Activated naive CD4-positive, alpha-beta T cell treated with Interleukin-2 at 50 U/mL for 16 hours (primary cell): ENCODE data around the gene KLHL25.
A peak's percentile ranks its signal among the peaks of the same experiment; 100 is the strongest.
"Not testable (repeated sequence)": the region's sequence is repeated elsewhere in the genome, so short reads cannot be mapped to it uniquely, and the experiment has no call there.

Source experiments
- DNase-seq: peaks from one replicate; pipeline ENCODE4 v3.0.0-alpha.2; 2020

The KLHL25 gene, protein sequence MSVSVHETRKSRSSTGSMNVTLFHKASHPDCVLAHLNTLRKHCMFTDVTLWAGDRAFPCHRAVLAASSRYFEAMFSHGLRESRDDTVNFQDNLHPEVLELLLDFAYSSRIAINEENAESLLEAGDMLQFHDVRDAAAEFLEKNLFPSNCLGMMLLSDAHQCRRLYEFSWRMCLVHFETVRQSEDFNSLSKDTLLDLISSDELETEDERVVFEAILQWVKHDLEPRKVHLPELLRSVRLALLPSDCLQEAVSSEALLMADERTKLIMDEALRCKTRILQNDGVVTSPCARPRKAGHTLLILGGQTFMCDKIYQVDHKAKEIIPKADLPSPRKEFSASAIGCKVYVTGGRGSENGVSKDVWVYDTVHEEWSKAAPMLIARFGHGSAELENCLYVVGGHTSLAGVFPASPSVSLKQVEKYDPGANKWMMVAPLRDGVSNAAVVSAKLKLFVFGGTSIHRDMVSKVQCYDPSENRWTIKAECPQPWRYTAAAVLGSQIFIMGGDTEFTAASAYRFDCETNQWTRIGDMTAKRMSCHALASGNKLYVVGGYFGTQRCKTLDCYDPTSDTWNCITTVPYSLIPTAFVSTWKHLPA

DNA sequence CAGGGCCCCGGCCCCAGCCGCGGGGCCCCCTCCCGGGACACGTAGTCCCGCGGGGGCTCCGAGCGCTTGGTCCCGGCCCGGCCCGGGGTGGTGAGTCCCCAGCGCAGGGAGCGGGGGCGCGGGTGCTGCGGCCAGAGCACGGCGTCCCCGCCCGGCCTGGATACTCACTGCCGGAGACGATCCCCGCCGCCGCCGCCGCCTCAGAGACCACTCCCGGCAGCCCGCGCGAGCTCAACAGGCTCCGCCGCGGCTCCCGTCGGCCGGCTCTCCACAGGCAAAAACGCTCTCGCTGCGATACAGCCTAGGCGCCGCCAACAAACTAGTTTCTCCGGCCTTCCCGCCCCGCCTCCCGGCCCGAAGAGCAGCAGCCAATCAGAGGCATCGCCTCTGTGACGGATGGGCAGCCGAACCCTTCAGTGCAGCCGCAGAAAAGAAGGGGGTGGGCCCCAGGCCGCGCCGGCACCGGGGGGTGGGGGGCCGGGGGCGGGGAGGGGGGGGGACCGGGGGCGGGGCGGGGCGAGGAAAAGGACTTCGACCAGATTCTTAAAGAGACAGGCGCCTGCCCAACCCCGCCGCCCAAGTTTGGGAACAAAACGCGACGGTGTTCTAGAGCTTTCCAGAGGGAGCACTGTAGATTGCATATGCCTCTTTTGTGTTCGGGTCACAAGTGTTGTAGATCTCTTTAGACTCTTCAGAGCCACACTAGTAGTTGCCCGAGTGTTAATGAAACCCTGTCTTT lies at the start of gene KLHL25:
TSS of gene KLHL25 (minus strand) at position 328 of the 739 bp plus-strand sequence. CDS start 25,115 bp downstream, outside the sequence.
- DNase-seq = peak; percentile 92

DNA sequence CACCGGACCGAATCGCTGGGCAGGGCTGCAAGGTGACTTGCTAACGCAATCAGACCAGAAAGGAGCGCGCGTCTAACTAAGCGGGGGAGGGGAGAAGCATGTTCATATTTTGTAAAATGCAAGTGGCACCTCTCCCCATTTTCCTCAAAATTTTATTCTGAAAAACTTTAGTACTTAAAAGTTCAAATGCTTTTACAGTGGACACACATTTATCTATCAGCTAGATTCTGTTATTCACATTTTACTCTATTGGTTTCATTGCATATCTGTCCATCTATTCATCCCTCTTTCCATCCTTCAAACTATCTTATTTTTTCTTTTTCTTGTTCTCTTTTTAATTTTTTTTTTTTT lies 46.1 kb upstream of the KLHL25 start:
- no peak for DNase-seq

DNA sequence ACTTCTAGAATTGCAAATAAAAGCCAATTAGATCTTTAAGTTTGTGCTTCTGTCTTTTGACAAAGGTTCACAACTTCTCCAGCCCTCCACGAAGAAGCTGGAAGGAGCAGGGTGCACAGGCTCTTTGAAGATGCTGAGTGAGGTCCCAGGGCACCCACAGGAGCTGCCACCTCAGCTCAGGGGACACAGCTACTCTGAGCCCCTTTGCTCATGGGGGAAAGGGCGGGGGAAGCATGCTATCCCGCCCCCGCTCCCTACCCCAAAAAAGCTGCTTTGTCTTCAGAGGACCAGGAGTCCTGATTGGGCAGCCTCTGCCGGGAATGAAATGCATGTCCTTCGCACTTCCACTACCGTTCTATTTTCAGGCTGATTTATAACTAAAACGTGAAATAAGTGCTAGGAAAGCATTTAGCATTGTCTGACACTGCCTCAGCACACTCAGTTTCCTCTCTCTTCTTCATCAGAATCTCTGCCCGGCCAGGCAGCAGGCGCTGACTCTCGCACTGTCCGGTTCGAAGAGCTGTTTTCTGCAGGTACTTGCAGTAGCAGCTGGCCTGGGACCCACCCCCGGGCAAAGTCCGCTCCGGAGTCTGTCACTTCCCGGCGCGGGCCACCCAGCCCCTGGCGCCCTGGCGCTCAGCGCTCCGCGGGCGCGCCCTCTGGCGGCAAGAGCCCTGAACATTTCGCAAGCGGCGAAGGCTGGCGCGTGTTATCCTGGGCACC lies 45.5 kb upstream of the KLHL25 start:
- peak; percentile 82 for DNase-seq

DNA sequence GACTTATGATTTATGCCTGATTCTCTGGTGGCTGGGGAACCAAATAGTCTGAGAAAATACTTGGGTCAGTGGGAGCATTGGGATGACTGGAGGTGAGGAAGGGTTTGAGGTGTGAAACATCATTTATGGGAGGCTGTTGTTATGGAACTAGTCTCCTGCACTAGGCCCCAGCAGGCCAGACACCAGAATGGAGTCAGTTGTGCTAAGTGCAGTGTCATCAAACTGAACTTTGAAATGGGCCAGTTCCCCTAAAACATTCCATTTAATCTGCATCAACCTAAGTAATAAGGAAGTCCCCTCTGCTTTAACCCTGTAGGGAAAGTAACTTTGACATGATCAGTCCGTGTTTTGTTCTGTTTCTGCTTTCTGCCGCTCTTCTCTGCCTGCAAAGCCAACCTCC lies 44.9 kb upstream of the KLHL25 start:
- DNase-seq = no peak

DNA sequence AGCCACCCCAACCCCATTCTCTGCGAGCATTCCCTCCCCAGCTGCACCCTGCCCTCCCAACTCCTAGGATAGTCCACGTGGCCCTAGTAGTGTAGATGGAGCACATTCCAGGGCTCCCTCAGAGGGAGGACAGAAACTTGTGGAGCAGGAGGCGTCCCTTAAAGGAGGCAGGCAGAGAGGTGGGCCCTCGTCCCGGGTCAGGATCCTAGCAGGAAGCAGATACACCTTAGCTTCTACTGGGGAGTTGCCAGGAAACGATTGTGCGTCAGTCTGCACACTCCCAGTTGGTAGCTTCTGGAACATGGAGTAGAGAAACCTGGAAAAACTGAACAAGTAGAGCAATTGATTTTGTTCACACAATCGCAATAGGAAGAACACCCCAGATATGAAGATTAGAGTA lies 43.9 kb upstream of the KLHL25 start:
- DNase-seq = no peak

DNA sequence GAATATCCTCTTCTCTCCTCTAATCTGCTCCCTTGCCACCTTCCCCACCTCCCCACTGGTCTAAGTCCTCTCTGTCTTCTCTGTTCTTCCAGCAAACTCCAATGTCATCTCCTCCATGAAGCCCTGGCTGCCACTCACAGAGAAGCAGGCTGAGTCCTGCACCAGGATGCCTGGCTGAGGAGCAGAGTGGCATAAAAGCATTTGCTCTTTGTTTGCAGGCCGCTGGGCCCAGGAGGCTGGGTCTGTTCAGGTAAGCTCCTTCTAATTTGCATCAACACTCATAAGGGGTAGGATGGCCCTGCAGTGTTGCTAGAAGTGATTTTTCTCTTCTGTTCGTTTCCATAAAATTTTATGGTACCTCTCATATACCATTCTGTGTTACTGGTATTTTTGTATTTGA lies 43.2 kb upstream of the KLHL25 start:
- no peak for DNase-seq

DNA sequence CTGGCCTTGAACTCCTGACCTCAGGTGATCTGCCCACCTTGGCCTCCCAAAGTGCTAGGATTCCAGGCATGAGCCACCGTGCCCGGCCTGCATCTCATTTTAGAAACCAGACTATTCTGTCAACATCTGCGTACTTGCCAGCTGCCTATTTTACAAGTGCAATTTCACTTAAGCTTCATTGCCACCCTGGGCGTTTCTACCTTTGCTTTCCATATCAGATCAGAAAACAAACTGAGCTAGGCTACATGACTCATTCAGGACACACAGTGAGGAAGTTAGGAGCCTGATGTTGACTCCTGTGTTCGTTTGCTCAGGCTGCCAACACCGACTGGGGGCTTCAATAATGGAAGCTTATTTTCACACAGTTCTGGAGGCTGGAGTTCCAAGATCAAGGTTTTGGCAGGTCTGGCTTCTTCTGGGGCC lies 42.3 kb upstream of the KLHL25 start:
- DNase-seq = no peak

DNA sequence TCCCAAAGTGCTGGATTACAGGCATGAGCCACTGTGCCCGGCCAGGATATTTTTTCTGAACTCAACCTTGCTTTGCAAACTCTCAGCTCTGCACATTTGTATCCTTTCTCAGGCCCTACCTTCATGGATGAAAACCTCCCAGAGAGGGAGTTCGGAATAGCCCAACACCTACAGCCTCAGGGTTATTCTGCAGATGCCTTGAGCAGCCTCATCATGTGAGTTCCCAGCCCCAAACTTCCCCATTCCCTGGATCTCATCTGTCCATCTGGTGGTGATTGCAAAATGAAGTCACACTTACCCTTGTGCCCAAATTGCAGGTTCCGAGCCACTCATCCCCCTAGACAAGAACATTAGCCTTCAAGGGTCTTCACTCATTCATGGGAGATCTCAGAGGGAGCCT lies 39.9 kb upstream of the KLHL25 start:
- DNase-seq = no peak

DNA sequence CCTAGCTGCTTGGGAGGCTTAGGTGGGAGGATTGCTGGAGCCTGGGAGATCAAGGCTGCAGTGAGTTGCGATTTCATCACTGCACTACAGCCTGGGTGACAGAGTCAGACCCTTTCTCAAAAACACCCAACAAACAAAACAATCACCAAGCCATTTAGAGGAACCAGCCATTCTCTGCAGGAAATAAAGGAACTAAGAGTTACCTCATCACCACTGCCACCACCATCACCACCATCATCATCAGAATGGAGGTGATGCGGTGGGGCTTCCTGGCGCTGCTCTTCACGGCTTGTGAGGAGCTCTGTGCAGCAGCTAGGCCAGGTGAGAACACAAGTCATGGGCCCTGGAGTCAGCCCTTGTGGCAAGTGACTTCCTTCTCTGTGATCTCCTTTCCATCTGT lies 37.7 kb upstream of the KLHL25 start:
- DNase-seq = no peak

DNA sequence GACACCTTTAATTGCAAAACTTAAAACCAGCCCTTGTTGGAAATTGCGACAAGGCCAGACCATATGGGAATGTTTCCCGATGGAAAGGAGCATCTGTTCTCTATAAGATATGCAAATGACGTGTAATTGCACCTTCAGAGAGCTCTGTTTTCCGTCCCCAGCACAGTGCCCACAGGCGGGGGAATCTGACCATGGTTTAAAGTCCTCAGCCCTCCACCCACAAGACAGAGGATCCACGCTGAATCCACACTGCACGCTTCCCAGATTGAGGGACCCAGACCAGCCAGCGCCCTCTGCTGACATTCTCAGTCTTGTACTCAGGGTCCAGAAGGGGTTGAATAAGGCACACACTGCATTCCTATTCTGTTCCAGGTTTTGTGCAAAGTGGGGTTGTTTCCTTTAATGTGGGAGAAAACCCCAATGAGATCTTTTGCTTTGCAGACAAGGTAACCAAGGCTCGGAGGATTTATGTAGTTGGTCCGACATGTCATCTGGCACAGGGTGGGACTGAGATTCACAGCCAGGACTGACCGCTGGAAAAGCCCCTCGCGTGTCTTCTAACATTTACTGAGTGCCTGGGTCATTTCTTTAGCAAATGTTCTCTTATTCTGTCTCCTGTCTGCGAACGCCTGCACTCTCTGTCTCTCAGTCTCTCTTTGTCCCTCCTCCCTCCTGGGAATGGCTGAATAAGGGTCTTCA lies 36.8 kb upstream of the KLHL25 start:
- DNase-seq = peak; percentile 23

DNA sequence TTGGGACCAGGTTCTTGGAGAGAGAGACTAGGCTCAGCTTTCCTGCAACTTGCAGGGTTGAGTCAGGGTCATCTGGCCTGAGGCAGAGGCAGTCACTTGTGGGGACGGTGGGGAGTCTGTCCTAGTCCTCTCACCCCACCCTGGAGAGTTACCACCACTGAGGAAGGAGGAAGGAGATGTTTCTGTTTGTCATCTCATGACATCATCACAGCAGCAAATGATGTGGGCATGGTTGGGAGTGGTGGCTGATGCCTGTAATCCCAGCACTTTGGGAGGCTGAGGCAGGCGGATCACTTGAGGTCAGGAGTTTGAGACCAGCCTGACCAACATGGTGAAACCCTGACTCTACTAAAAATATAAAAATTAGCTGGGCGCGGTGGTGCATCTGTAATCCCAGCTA lies 35.0 kb upstream of the KLHL25 start:
- DNase-seq = not testable (repeated sequence)

DNA sequence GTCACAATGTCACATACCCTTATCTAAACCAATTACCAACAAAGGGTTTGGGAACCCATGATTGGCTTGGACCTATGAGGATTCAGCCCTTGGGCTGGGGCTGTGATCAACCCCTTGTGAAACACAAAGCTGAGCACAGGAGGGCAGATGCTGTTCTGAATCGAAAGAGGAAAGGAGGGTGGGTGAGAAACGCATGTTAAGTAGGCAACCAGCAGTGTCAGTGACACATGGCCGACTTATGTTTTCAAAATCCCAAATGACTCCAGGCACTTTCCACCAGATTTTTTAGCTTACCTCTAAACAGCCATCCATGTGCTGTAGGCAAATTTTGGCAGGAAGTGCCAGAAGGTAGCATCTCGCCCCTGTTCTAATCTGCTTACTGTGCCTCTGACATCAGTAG lies 34.1 kb upstream of the KLHL25 start:
- DNase-seq = no peak

DNA sequence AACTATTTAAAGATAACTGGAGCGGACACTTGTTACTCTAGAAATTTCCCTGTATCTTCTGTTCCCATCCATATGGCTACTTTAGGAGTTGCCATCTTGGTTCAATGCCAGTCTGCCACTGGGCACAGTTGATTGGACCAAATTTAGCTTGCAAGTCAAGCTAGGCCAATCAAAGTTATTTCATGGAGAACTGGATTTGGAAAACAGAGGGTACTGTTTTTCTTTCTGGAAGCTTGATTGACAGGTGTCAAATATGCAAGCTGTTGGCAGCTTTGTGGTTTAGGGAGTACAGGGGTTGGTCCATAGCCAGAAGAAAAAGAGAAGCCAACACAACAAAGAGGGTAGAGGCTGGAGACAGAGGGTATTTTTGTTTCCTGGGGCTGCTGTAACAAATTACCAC lies 33.4 kb upstream of the KLHL25 start:
- no peak for DNase-seq

DNA sequence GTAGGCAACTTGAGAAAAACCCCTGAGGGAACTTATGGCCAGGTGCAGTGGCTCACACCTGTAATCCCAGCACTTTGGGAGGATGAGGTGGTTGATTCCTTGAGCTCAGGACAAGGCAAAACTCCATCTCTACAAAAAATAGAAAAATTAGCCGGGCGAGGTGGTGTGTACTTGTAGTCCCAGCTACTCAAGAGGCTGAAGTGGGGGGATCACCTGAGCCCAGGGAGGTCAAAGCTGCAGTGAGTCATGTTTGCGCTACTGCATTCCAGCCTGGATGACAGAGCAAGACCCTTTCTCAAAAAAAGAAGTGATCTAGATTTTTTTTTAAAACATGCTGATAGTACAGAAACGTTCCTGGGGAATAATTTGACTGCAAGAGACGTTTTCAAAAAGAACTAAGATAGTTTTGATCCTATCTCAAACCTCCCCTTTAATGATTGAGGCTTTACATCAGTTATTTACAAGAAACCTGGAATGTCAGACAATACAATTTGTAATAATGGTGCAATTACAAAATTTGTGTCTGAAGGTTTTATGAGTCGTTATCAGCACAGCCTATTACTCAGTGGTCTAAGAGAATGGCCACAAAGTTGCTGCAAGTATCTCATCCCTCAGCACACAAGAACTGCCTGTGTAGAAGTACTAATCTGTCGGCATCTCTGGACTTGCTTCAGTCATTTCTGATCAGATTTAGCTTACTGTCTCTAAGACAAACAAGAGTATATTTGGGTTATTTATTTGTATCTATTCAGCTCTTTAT lies 32.2 kb upstream of the KLHL25 start:
- no peak for DNase-seq

DNA sequence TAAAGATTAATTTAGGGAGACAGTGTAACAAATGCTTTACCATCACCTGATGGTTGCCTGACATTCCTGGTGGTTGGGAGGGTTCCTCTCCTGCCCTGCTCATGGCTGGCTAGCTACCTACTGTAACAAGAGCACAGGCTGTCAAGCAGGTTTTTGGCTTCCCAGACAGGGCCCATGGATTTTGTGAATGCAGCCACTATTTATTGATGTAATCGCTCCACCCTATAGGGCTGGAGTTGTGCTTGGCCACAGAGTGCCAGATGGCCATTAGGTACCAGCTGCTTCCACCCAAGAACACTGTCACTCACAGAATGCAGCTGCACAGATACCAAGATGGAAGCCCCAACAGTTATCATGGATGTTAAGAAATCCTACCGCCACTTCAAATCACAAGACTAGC lies 31.0 kb upstream of the KLHL25 start:
- DNase-seq = no peak

DNA sequence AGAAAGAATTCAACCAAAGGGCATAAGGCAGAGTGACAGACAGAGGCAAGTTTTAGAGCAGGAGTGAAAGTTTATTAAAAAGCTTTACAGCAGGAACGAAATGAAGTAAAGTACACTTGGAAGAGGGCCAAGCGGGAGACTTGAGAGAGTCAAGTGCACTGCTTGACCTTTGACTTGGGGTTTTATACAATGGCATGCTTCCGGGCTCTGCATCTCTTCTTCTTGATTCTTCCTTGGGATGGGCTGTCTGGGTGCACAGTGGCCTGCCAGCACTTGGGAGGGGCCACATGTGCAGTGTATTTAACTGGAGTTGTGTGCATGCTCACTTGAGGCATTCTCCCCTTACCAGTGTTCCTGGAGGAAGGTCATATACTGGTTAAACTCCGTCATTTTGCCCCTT lies 30.4 kb upstream of the KLHL25 start:
- DNase-seq = no peak

DNA sequence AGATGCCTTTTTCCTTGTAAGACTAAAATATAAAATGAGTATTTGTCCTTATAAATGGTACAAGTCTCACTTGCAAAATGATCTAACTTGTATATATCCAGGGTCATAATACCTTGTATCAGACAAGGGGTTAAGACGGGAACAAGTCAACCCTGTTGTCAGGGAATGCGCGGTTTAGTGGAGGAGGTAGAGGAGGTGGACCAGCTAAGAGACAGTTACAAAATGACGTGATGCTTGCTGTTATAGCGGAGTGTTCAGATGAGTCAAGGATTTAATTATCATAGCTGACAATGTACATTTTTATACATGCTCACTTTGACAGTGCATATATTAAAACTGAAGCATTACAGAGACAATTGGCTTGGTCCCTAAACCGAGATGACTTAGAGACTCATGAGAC lies 26.8 kb upstream of the KLHL25 start:
- DNase-seq = no peak

DNA sequence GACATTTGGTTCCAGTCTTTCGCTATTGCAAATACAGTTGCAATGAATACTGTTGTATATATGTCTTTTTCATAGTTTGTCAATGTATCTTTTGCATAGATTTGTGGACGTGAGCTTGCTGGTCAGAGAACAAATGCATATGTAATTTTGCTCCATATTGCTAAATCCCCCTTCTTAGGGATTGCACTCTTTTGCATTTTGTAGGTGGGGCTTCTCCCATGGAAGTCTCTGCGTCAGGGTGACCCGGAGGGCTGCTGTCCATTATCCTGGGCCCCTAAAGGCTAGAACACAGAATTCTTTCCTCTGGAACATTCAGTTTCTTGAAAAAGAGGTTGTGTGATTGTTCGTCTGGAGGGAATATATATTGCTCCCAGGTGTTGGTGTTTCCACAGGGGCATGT lies 25.2 kb upstream of the KLHL25 start:
- DNase-seq = no peak

DNA sequence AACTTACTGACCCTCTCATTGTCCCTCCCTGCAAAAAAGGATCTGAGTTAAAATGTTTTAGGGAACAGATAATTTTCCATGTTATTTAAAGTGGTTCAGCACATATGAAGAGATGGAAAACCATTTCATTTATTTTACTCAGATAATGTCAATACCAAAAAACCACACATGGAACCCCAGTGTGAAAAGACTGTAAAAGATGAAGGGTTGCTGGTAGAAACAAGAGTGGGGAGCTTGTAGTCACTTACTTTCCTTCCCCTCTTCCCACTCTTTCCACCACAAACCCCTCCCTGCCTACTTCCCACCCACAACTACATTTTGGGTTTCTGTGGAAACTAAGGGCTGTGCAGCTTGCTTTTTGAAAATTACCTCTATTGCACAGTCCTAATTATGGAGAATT lies 18.5 kb upstream of the KLHL25 start:
- DNase-seq = no peak

DNA sequence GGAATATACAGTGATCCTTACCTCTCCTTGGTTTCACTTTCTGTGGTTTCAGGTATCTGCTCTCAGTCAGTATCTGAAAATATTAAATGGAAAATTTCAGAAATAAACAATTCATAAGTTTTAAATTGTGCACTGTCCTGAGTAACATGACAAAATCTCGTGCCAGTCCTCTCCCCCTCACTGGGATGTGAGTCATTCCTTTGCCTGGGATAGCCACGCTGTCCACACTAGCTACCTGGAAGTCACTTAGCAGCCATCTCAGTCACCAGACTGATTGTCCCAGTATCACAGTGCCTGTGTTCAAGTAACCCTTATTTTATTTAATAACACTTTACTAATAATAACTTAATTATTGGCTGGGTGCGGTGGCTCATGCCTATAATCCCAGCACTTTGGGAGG lies 15.3 kb upstream of the KLHL25 start:
- DNase-seq = no peak

DNA sequence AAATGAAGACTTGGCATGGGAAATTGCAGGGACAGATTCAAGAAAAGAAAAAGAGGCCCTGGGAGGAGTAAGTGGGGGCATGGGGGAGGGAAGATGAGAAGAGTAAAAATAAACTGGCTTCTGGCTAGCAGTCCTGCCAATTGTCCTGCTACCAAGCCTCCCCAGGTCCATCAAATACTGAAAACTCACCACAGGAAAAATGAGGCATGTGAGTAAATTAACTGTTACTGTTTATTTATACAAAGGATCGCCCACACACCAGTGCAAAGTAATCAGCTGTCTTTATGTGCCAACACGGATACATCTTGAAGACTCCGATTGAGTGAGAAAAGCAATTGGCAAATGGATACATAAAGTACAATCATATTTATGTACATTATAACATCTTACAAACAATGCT lies 10.7 kb upstream of the KLHL25 start:
- no peak for DNase-seq
